IPS-18c (cell line): ENCODE measurements around the gene ACACA.
"Not testable (repeated sequence)": the region's sequence is repeated elsewhere in the genome, so short reads cannot be mapped to it uniquely, and the experiment has no call there.

Source experiments
- H3K4me3 ChIP-seq: 2 replicates; pipeline ENCODE4 v1.7.0; 2013; ENCODE audit warnings: low read depth, mild to moderate bottlenecking, low read length, moderate library complexity; ENCODE audit not compliant: insufficient read depth
- H3K9me3 ChIP-seq: one replicate; pipeline ENCODE4 v1.6.1; 2013; ENCODE audit warnings: mild to moderate bottlenecking, low read length, moderate library complexity; ENCODE audit not compliant: control insufficient read depth, insufficient read depth

The ACACA gene

GRCh38 chr17:37092701-37093100, 313.9 kb downstream of the ACACA start:
- Histone ChIP-seq H3K4me3 (no peak overlapping the region), H3K9me3 (no peaks in the 10 kb centered on the region)

- H3K9me3 ChIP-seq = no peaks in the 10 kb centered on the region
- no peak overlapping the region for H3K4me3 ChIP-seq
Observed at GRCh38 chr17:37092071-37092470, 314.6 kb downstream of the ACACA start.

- Histone ChIP-seq H3K9me3 (no peaks in the 10 kb centered on the region), H3K4me3 (no peak overlapping the region)
Observed at GRCh38 chr17:37090941-37091340, 315.7 kb downstream of the ACACA start.

- H3K4me3 ChIP-seq = no peak overlapping the region
Observed at GRCh38 chr17:37089956-37090355, 316.7 kb downstream of the ACACA start.

GRCh38 chr17:37088913-37089312, 317.7 kb downstream of the ACACA start:
- Histone ChIP-seq H3K9me3 (no peaks in the 10 kb centered on the region), H3K4me3 (no peak overlapping the region)

More at GRCh38 chr17:37089956-37090355, 316.7 kb downstream of the ACACA start:
- no peaks in the 10 kb centered on the region for H3K9me3 ChIP-seq

GRCh38 chr17:37088459-37088858, 318.2 kb downstream of the ACACA start:
- no peak overlapping the region for H3K4me3 ChIP-seq
- no peaks in the 10 kb centered on the region for H3K9me3 ChIP-seq

GRCh38 chr17:37087683-37088082, 319.0 kb downstream of the ACACA start:
- Histone ChIP-seq H3K9me3 (no peaks in the 10 kb centered on the region), H3K4me3 (no peak overlapping the region)

GRCh38 chr17:37086948-37087347, 319.7 kb downstream of the ACACA start:
- no peak overlapping the region for H3K4me3 ChIP-seq
- no peaks in the 10 kb centered on the region for H3K9me3 ChIP-seq

DNA sequence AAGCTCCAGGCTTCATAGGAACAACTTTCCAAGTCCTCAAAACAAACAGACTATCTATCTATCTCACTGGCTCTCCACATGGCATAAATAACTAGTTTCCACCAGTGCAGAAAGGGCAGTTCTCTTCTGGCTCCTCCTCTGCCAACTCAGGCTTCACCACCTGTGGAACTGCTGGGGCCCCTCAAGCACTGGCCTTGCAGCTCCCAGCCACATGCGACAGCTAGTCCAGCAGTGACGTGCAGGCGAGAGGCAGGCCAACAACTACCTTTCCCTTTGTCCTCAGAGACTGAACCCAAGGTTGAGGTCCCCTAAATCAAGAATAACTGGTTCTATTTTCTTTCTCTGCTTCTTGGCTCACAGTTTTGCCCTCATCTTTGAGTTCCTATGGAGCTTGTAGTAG, 320.3 kb downstream of the ACACA start:
- no peaks in the 10 kb centered on the region for H3K9me3 ChIP-seq
- H3K4me3 ChIP-seq = no peak overlapping the region

GRCh38 chr17:37084372-37084771, 322.3 kb downstream of the ACACA start:
- no peak overlapping the region for H3K4me3 ChIP-seq
- H3K9me3 ChIP-seq = no peaks in the 10 kb centered on the region

GRCh38 chr17:37083456-37083855, 323.2 kb downstream of the ACACA start:
- Histone ChIP-seq H3K9me3 (no peaks in the 10 kb centered on the region), H3K4me3 (no peak overlapping the region)

DNA sequence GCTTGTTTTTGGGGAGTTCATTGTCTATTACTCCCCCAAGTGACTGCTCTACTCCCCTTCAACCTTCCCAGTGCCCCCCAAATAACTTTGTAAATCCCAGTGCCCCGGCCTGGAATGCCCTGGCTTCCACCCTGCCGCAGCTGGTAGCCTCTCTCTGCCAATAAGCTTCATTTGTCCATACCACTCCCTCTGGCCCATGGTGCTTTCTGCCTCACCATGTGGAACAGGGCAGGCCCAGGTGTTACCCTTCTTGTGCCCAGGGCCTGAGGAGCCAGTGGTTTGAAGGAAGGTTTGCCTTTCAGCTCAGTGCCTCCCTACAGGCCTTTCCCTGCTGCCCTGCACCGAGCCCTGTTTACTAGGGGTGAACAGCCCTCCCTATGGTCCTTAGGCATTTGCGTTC, 323.7 kb downstream of the ACACA start:
- H3K9me3 ChIP-seq = no peaks in the 10 kb centered on the region
- H3K4me3 ChIP-seq = no peak overlapping the region

DNA sequence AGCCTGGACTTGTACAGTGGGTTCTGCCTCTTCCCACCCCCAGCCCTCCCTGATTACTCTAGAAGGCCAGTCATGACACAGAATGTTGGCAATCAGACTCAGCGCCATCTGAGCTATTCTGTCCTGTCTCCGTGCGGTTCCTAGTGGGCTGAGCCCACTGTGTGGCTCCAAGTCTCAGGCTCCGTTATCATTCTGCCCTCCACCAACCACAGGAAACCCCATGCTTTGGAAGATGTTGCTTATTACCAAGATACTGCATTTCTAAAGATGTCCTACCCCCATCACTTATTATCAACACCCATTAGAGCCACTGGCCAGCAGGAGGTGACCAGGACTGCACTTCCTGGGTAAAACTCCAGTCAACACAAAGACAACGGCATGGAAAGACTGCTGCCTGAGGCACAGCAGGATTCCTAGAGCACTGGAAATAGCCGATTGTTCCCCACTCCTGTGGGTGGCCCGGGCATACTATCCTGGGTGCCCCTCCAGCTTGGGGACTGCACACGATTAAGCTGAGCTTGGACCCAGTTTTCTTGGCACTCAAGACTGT, 324.2 kb downstream of the ACACA start:
- no peak overlapping the region for H3K4me3 ChIP-seq

GRCh38 chr17:37081287-37081686, 325.3 kb downstream of the ACACA start:
- no peaks in the 10 kb centered on the region for H3K9me3 ChIP-seq
- H3K4me3 ChIP-seq = no peak overlapping the region

More for the DNA sequence above, 324.2 kb downstream of the ACACA start:
- no peaks in the 10 kb centered on the region for H3K9me3 ChIP-seq

- Histone ChIP-seq H3K4me3 (no peak overlapping the region), H3K9me3 (no peaks in the 10 kb centered on the region)
Observed at GRCh38 chr17:37079735-37080134, 326.9 kb downstream of the ACACA start.

DNA sequence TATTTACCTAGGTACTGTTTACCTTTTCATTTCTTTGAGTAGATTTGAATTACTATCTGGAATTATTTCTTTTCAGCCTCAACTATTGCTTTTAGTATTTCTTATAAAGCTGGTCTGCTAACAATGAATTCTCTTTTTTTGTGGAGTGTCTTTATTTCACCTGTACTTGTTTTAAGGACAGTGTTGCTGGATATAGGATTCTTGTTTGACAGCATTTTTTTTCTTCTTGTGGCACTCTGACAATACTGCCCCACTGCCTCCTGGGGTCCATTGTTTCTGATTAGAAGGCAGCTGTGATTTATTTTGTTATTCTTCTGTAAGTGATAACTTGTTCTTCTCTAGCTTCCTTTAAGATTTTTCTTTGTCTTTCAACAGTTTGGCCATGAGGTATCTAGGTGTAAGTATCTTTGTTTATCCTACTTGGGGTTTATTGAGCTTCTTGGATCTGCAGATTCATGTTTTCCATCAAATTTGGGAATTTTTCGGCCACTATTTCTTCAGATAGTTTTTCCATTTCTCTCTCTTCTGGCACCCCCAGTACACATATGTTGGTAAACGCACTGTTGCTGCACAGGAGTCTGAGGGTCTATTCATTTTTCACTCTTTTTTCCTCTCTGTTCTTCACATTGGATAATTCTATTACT, 327.4 kb downstream of the ACACA start:
- Histone ChIP-seq H3K9me3 (no peaks in the 10 kb centered on the region), H3K4me3 (no peak overlapping the region)

- not testable (repeated sequence) for H3K9me3 ChIP-seq
Observed at GRCh38 chr17:37073464-37073863, 333.2 kb downstream of the ACACA start.

GRCh38 chr17:37069087-37069486, 337.5 kb downstream of the ACACA start:
- H3K9me3 ChIP-seq = no peaks in the 10 kb centered on the region
- H3K4me3 ChIP-seq = no peak overlapping the region

More at GRCh38 chr17:37073464-37073863, 333.2 kb downstream of the ACACA start:
- H3K4me3 ChIP-seq = not testable (repeated sequence)

DNA sequence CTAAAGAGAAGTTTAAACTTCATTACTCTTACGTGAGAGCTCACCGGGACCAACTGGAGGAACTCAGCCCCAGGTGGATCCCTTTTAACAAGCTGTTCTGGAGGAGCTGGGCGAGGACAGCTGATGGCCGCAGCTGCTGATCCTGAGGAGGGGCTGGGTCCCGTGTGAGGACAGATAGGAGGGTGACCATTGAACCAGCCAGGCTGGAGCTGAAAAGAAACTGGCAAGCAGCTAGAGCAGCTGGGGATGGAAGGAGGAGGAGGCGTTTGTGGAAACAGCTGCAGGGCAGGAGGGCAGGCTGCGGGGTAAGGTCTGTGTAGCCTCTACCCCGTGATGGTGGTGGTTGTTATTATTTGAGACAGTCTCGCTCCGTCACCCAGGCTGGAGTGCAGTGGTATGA, 338.4 kb downstream of the ACACA start:
- no peak overlapping the region for H3K4me3 ChIP-seq
- H3K9me3 ChIP-seq = no peaks in the 10 kb centered on the region
